ENCODE data around the gene MPRIP.

MPRIP gene

DNA sequence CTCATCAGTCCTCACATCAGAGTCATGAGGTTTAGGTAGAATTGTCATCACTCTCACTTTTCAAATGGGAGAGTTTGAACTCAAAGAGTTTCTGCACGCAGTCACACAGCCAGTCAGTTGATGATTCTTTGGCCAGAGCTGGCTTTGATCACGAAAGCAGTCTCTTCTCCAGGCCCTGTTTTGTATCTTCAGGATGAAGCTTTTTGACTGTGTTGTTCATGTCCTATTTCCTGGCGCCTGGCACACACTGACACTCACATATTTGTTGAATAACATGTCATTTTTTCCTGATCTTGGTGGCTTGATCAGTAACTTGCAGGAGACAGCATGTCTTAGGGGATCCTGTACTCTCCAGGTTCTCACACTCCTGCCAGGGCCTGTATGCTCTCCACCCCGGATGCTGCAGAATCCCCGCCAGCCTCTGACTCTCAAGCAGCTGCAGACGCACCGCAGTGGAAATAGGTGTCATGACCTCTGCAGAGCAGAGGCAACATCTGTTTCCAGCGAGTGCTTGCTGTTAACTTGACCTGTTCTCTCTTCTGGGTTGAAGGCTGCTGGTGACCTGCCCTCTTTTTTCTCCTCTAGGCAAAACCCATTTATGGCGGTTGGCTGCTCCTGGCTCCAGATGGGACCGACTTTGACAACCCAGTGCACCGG lies 33.0 kb downstream of the MPRIP start:
- H3K27ac ChIP-seq: peak overlapping the region; percentile 1; the same call in 1 of the 2 replicates
- no peak for TF ChIP-seq ZFX (IDR thresholded peaks at IDR 0.05)
- TF ChIP-seq, protein P1, sequence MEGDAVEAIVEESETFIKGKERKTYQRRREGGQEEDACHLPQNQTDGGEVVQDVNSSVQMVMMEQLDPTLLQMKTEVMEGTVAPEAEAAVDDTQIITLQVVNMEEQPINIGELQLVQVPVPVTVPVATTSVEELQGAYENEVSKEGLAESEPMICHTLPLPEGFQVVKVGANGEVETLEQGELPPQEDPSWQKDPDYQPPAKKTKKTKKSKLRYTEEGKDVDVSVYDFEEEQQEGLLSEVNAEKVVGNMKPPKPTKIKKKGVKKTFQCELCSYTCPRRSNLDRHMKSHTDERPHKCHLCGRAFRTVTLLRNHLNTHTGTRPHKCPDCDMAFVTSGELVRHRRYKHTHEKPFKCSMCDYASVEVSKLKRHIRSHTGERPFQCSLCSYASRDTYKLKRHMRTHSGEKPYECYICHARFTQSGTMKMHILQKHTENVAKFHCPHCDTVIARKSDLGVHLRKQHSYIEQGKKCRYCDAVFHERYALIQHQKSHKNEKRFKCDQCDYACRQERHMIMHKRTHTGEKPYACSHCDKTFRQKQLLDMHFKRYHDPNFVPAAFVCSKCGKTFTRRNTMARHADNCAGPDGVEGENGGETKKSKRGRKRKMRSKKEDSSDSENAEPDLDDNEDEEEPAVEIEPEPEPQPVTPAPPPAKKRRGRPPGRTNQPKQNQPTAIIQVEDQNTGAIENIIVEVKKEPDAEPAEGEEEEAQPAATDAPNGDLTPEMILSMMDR (conservative IDR thresholded peaks at IDR 0.05): no peak

DNA sequence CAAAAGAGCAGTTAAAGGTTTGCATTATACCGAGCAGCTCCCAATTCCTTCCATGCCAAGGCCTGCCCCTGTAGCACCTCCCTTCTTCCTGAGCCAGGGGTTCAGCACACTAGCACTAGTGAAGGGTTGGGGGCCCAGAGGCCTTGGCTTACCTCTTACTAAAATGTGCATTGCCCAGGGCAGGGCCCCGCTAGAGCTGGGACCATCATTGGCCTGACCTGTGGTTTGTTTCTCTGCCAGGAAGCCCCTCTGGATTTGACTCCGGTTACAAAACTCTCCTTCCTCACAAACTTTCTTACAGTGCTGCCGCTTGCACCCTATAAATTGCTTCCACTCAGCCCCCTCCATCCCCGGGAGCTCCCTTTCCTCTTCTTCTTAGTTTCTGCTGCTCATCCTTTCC lies 33.8 kb downstream of the MPRIP start:
- H3K27ac ChIP-seq: peak overlapping the region; percentile 1; the same call in 1 of the 2 replicates
- TF ChIP-seq, protein P1 (conservative IDR thresholded peaks at IDR 0.05): no peak
- TF ChIP-seq ZFX (IDR thresholded peaks at IDR 0.05): no peak

DNA sequence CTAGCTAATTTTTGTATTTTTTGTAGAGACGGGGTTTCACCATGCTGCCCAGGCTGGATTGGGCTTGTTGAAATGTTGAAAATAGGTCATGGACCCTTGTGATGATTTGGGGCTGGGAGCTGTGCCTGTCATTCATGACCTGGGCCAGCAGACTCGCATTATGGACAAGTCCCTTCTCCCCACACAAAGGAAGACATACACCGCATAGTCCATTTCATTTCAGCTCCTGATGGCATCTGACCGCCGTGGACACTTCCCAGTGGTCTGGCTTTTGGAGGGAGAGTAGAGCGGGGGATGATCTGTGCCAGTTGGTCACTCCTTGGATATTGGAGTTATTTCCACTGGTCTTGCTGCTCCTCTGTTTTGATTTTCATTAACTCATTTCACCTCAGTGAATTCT lies 34.8 kb downstream of the MPRIP start:
- peak overlapping the region; percentile 83 for H3K27ac ChIP-seq
- TF ChIP-seq ZFX (IDR thresholded peaks at IDR 0.05): no peak
- TF ChIP-seq, protein P1 (conservative IDR thresholded peaks at IDR 0.05): no peak

DNA sequence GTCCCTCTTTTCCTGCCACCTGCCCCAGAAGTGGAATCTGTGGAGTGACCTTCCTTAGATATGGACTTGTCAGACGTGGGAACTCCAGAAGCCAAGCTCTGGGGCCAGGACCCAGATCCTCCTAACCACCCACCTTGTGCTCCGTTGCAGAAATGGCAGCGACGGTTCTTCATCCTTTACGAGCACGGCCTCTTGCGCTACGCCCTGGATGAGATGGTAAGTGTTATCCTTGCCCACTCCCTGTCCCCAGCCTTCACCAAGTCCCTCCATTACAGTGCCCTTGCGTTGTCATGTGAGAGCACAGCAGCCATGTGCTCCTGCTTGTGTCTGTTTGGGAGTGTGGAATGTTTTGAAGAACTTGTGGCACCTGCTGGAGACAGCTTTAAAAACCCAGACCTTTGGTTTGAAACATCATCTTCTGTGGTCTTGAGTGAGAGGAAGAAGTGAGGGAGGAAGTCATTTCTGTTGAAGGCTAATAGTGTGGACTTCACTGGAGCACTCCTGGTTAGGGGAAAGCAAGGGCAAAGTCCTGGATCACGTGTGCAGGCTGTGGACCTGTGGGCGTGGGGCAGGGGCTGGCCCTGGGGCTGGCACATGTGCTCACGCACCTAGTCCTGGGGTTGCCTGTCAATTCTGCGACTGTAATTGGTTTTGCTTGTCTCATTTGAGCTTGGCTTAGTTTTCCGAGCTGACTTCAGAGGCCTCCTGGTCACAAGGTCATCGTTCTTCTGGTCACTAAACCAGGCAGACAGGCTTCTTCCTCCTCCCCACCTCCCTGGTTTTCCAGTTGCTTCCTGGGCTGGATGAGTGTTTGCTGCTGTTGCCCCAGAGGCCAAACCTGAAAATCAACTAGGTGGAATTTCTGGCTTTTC lies 35.8 kb downstream of the MPRIP start:
- no peak for TF ChIP-seq ZFX (IDR thresholded peaks at IDR 0.05)
- TF ChIP-seq, protein P1 (conservative IDR thresholded peaks at IDR 0.05): no peak
- peak overlapping the region; percentile 83 for H3K27ac ChIP-seq

DNA sequence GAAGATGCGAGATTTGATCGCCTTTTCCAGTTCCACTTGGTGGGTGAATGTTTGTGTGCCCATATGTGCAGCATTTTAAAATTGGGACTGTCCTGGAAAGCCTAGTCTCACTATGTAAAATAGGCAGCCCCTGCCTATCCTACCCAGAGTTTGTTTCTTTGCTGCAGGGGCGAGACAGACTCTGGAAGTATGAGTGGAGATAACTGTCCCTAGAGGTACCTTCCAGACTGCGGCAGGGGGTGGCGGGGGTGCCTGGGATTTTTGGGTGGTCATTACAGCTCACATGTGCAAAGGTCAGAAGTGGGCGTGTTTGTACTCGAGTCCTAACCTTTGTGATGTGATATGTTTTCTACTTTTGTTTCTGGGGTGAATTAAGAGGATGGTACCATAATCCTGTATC lies 36.6 kb downstream of the MPRIP start:
- H3K27ac ChIP-seq: peak overlapping the region; percentile 83
- TF ChIP-seq ZFX (IDR thresholded peaks at IDR 0.05): no peak
- TF ChIP-seq, protein P1 (conservative IDR thresholded peaks at IDR 0.05): no peak

DNA sequence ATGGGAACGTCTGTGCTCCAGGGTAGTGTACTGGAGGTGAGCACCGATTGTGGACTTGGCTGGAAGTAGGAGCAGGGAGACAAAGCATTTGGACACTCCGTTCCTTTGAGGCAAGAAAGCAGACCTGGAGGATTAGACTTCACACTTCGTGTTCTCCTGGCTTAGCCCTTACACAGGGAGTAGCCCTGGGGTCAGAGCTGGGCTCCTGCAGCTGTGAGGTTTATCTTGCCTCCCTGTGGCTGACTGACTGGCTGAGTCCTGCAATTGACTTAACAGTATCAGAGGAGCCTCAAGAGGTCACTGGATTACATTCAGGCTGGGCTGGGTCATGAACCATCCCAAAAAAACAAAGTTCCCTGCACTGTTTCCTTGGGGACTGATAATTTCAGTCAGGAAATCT lies 37.1 kb downstream of the MPRIP start:
- H3K27ac ChIP-seq: peak overlapping the region; percentile 83
- TF ChIP-seq ZFX (IDR thresholded peaks at IDR 0.05): no peak
- TF ChIP-seq, protein P1 (conservative IDR thresholded peaks at IDR 0.05): no peak

DNA sequence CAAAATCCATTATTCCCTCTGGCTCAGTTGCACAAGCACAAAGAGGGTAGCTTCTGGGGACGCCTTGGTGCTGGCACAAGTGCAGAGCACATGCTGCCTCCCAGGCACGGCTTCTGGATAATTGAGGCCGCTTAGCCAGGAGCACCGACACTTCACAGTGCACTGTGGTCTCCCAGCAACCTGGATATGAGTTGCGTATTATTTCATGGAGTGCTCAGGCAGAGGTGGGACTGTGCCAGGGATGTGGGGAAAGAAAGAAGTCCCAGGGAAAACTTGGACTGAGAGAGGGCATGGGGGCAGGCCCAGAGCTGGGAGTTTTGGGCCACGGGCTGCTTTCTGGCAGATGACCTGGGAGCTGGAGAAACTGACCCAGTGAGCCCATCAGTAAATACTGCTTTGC lies 37.5 kb downstream of the MPRIP start:
- peak overlapping the region; percentile 83 for H3K27ac ChIP-seq
- TF ChIP-seq ZFX (IDR thresholded peaks at IDR 0.05): no peak
